ENCODE measurements around the gene TNFAIP6.

DNA sequence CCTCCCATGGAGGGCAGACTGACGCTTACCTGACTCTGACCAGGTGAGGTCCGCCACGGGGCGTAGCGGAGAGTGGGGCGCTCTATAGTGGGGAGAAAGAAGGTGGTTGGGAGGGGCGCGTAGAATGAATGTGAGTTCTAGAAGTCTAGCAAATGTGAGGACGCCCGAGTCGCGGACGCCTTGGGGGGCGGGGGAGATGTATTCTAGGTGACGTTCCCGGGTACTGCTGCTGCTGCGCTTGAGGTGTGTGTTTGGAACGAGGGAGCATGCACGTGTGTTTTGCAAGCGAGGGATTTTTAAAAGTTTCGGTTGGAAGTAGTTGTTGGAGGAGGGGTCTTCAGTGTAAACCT lies 53.1 kb downstream of the TNFAIP6 start:
- TF ChIP-seq EP300 (IDR thresholded peaks at IDR 0.05; ENCODE audit: borderline replicate concordance in 1 of 2, low read depth in 1 of 2, low read length in 1 of 2) (no peak), EZH2phosphoT487 (IDR thresholded peaks at IDR 0.05; ENCODE audit: borderline replicate concordance, low read depth) (no peak), POLR2AphosphoS5 (IDR thresholded peaks at IDR 0.05; ENCODE audit: low read depth, low read length) (no peak)

Measured in SK-N-SH (cell line).